HEK293 (cell line): Measurements from ENCODE around the gene SMIM29.

Experiments used
- CTCF ChIA-PET: fragments of 350-600 bp; formaldehyde crosslinking; extraction: SDS; loops from one replicate; lab custom pipeline; 2021; ENCODE audit warnings: antibody characterized with exemption; lab: Yijun Ruan, JAX
- POLR2A ChIA-PET: fragments of 300-600 bp; formaldehyde crosslinking; extraction: SDS; loops from one replicate; lab custom pipeline; 2020; ENCODE audit warnings: antibody characterized with exemption, inconsistent platforms; lab: Yijun Ruan, JAX
- H3K27ac ChIP-seq: fragments of 200-500 bp; sonication (Bioruptor generic); 2 replicates; pipeline ENCODE4 v1.5.1; 2014; ENCODE audit warnings: low read depth, low read length, control low read depth, inconsistent platforms; ENCODE audit errors: extremely low read depth
- H3K36me3 ChIP-seq, 2 experiments: fragments of 200-500 bp in 1 of 2; sonication (Bioruptor generic) in 1 of 2; 1 replicate in 1 of 2; 2 replicates in 1 of 2; pipeline ENCODE4 v1.5.1; 2014 to 2017; ENCODE audit warnings: inconsistent platforms in 2 of 2, low read length in 2 of 2; ENCODE audit not compliant: control insufficient read depth in 2 of 2, insufficient read depth in 1 of 2
- H3K4me1 ChIP-seq: fragments of 200-500 bp; sonication (Bioruptor generic); 2 replicates; pipeline ENCODE4 v1.5.1; 2014; ENCODE audit warnings: mild to moderate bottlenecking, low read length, inconsistent platforms; ENCODE audit not compliant: control insufficient read depth, insufficient read depth
- H3K4me3 ChIP-seq: 2 replicates; pipeline ENCODE4 v1.5.1; 2011; ENCODE audit warnings: low read depth, mild to moderate bottlenecking, control low read depth, low read length, moderate library complexity
- H3K9me3 ChIP-seq: fragments of 200-500 bp; sonication (Bioruptor generic); 2 replicates; pipeline ENCODE4 v1.5.1; 2014; ENCODE audit warnings: low read depth, low read length, inconsistent platforms; ENCODE audit not compliant: control insufficient read depth, insufficient read depth
- IKZF3 ChIP-seq: fragments of 450-650 bp; IDR thresholded peaks from 2 replicates; pipeline ENCODE4 v1.5.0; 2018; ENCODE audit warnings: missing biosample characterization, mild to moderate bottlenecking, missing genetic modification characterization, moderate library complexity
- KLF8 ChIP-seq: fragments of 450-650 bp; formaldehyde crosslinking; IDR thresholded peaks from 2 replicates; pipeline ENCODE4 v1.5.1; 2016; ENCODE audit warnings: missing biosample characterization, missing genetic modification characterization
- KLF9 ChIP-seq: fragments of 450-650 bp; formaldehyde crosslinking; IDR thresholded peaks from 2 replicates; pipeline ENCODE4 v1.5.1; 2016; ENCODE audit warnings: missing biosample characterization, missing genetic modification characterization, low read depth
- PRDM4 ChIP-seq: fragments of 450-650 bp; formaldehyde crosslinking; IDR thresholded peaks from 2 replicates; pipeline ENCODE4 v1.5.1; 2017; ENCODE audit warnings: missing biosample characterization, missing genetic modification characterization
- REPIN1 ChIP-seq: fragments of 450-650 bp; formaldehyde crosslinking; IDR thresholded peaks from 2 replicates; pipeline ENCODE4 v1.5.1; 2017; ENCODE audit warnings: missing biosample characterization, missing genetic modification characterization, low read depth
- TCF7L2 ChIP-seq: IDR thresholded peaks from 2 replicates; pipeline ENCODE4 v1.6.1; 2011; ENCODE audit warnings: low read depth, mild to moderate bottlenecking, inconsistent platforms, low read length, moderate library complexity, borderline replicate concordance
- ZNF146 ChIP-seq: fragments of 450-650 bp; formaldehyde crosslinking; IDR thresholded peaks from 2 replicates; pipeline ENCODE4 v1.5.1; 2016; ENCODE audit warnings: missing biosample characterization, missing genetic modification characterization
- ZNF354C ChIP-seq: fragments of 450-650 bp; formaldehyde crosslinking; IDR thresholded peaks from 2 replicates; pipeline ENCODE4 v1.5.1; 2016; ENCODE audit warnings: missing biosample characterization, missing genetic modification characterization, low read depth, borderline replicate concordance
- ZNF426 ChIP-seq: fragments of 450-650 bp; formaldehyde crosslinking; IDR thresholded peaks from 2 replicates; pipeline ENCODE4 v1.5.1; 2017; ENCODE audit warnings: missing biosample characterization, missing genetic modification characterization, mild to moderate bottlenecking, inconsistent platforms, moderate library complexity
- ZNF514 ChIP-seq: fragments of 450-650 bp; formaldehyde crosslinking; IDR thresholded peaks from 2 replicates; pipeline ENCODE4 v1.5.1; 2016; ENCODE audit warnings: missing biosample characterization, missing genetic modification characterization
- ZNF518A ChIP-seq: fragments of 450-650 bp; formaldehyde crosslinking; conservative IDR thresholded peaks from 2 replicates; pipeline ENCODE4 v1.5.1; 2016; ENCODE audit warnings: low read depth, missing biosample characterization, missing genetic modification characterization
- ZNF610 ChIP-seq: fragments of 450-650 bp; formaldehyde crosslinking; IDR thresholded peaks from 2 replicates; pipeline ENCODE4 v1.5.1; 2016; ENCODE audit warnings: missing biosample characterization, missing genetic modification characterization, borderline replicate concordance
- ZNF777 ChIP-seq: fragments of 450-650 bp; formaldehyde crosslinking; IDR thresholded peaks from 2 replicates; pipeline ENCODE4 v1.5.1; 2017; ENCODE audit warnings: missing biosample characterization, missing genetic modification characterization, borderline replicate concordance
- TF ChIP-seq, protein P1 (sequence below): fragments of 450-650 bp; formaldehyde crosslinking; IDR thresholded peaks from 2 replicates; pipeline ENCODE4 v1.5.1; 2016; ENCODE audit warnings: missing biosample characterization, missing genetic modification characterization
- TF ChIP-seq, protein P2 (sequence below): fragments of 450-650 bp; formaldehyde crosslinking; IDR thresholded peaks from 2 replicates; pipeline ENCODE4 v1.5.1; 2016; ENCODE audit warnings: missing biosample characterization, missing genetic modification characterization

SMIM29 gene

DNA sequence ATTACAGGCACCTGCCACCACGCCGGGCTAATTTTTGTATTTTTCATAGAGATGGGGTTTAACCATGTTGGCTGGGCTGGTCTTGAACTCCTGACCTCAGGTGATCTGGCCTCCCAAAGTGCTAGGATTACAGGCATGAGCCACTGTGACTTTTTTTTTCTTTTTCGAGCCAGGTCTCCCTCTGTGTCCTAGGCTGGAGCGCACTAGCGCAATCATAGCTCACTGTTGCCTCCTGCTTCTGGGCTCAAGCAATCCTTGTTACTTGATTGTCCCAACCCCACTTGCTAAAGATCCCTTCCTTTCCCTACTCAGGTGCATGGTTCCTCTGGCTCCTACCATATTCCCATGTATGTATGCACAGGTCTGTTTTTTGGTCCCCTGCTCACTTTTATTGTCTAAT lies 27.4 kb upstream of the SMIM29 start:
- Histone ChIP-seq H3K27ac (no peak overlapping the region), H3K9me3 (no peaks in the 10 kb centered on the region), H3K4me1 (no peaks in the 10 kb centered on the region), H3K36me3 (peaks cover 0 to 4% of the 10 kb centered on the region in 2 experiments; a peak in 1 of 3 replicates), H3K4me3 (no peak overlapping the region)
- TF ChIP-seq ZNF610 (tag by site-specific recombination) (no peak), REPIN1 (tag by site-specific recombination) (no peak), ZNF777 (tag by site-specific recombination) (no peak), ZNF518A (tag by site-specific recombination) (no peak), ZNF514 (tag by site-specific recombination) (no peak), ZNF354C (tag by site-specific recombination) (no peak), ZNF146 (tag by site-specific recombination) (no peak), KLF9 (tag by site-specific recombination) (no peak), PRDM4 (tag by site-specific recombination) (no peak), ZNF426 (no peak), IKZF3 (tag by site-specific recombination) (no peak), KLF8 (tag by site-specific recombination) (no peak), TCF7L2 (no peak)
- TF ChIP-seq, protein P1, sequence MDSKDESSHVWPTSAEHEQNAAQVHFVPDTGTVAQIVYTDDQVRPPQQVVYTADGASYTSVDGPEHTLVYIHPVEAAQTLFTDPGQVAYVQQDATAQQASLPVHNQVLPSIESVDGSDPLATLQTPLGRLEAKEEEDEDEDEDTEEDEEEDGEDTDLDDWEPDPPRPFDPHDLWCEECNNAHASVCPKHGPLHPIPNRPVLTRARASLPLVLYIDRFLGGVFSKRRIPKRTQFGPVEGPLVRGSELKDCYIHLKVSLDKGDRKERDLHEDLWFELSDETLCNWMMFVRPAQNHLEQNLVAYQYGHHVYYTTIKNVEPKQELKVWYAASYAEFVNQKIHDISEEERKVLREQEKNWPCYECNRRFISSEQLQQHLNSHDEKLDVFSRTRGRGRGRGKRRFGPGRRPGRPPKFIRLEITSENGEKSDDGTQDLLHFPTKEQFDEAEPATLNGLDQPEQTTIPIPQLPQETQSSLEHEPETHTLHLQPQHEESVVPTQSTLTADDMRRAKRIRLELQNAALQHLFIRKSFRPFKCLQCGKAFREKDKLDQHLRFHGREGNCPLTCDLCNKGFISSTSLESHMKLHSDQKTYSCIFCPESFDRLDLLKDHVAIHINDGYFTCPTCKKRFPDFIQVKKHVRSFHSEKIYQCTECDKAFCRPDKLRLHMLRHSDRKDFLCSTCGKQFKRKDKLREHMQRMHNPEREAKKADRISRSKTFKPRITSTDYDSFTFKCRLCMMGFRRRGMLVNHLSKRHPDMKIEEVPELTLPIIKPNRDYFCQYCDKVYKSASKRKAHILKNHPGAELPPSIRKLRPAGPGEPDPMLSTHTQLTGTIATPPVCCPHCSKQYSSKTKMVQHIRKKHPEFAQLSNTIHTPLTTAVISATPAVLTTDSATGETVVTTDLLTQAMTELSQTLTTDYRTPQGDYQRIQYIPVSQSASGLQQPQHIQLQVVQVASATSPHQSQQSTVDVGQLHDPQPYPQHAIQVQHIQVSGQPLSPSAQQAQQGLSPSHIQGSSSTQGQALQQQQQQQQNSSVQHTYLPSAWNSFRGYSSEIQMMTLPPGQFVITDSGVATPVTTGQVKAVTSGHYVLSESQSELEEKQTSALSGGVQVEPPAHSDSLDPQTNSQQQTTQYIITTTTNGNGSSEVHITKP, result no peak
- TF ChIP-seq, protein P2, sequence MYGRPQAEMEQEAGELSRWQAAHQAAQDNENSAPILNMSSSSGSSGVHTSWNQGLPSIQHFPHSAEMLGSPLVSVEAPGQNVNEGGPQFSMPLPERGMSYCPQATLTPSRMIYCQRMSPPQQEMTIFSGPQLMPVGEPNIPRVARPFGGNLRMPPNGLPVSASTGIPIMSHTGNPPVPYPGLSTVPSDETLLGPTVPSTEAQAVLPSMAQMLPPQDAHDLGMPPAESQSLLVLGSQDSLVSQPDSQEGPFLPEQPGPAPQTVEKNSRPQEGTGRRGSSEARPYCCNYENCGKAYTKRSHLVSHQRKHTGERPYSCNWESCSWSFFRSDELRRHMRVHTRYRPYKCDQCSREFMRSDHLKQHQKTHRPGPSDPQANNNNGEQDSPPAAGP, result no peak
- POLR2A ChIA-PET, result interaction anchor here (0.7 kb wide), 1 partner anchor 15 kb away, joined by 4 read pairs; no protein-coding TSS in a partner anchor
- CTCF ChIA-PET, result interaction anchor here (0.6 to 1.4 kb wide), 5 partner anchors 8 to 252 kb away, joined by 3 to 6 read pairs (median 3); no protein-coding TSS in a partner anchor
